DOHH2 (cell line): ENCODE data around the gene LEAP2.

Source experiments
- CTCF ChIP-seq: fragments of 200-600 bp; sonication (generic); IDR thresholded peaks from one replicate; pipeline ENCODE4 v1.5.1; 2014; ENCODE audit warnings: antibody characterized with exemption, mild to moderate bottlenecking, low read depth, low read length; ENCODE audit not compliant: poor library complexity, severe bottlenecking
- EZH2phosphoT487 ChIP-seq: fragments of 200-600 bp; sonication (generic); IDR thresholded peaks from 2 replicates; pipeline ENCODE4 v1.6.1; 2017; ENCODE audit warnings: borderline replicate concordance, mild to moderate bottlenecking, antibody characterized with exemption, low read length, moderate library complexity, mixed read lengths

- TF ChIP-seq CTCF = no peak
- no peak for TF ChIP-seq EZH2phosphoT487
Measured at GRCh38 chr5:132876020-132876759, 2.7 kb downstream of the LEAP2 start.
